Cardiac ventricle fibroblast (primary cell): Measurements from ENCODE around the gene LIM2. TPM values are rescaled to one million over a fixed set of nuclear protein-coding genes. Genes with fewer than 3 reads are reported as not detected.

Experiments used
- total RNA-seq: library from RNA; depleted of rRNA; stranded (reverse); fragments of >200 nt; gene quantifications from 2 replicates; pipeline ENCODE4 v1.2.3, GENCODE V29; 2015

The LIM2 gene
- not detected in 2 replicates for total RNA-seq

DNA sequence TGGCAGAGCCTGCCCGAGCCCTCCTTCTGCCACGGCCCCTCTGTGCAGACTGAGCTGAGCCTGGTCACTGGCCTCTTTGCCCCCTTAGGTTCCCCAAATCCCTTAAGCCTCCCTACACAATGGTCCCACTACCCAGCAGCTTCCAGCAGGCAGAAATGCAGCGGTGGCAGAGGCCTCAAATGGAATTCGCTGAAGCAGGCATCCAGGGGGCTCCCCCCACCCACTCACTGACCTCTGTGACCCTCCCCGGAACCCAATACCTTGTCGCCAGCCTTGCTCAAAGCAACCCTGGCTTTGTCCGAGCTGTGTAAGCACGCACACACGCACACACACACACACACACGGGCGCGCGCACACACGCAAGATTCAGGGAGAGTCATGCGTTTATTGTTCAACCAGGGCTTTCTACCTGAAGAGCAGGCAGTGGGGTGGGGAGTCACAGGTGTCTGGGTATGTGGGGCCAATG, at the start of gene LIM2:
LIM2 (minus strand) TSS at position 51 of the 466 bp plus-strand sequence. CDS start 531 bp downstream, outside the sequence.

DNA sequence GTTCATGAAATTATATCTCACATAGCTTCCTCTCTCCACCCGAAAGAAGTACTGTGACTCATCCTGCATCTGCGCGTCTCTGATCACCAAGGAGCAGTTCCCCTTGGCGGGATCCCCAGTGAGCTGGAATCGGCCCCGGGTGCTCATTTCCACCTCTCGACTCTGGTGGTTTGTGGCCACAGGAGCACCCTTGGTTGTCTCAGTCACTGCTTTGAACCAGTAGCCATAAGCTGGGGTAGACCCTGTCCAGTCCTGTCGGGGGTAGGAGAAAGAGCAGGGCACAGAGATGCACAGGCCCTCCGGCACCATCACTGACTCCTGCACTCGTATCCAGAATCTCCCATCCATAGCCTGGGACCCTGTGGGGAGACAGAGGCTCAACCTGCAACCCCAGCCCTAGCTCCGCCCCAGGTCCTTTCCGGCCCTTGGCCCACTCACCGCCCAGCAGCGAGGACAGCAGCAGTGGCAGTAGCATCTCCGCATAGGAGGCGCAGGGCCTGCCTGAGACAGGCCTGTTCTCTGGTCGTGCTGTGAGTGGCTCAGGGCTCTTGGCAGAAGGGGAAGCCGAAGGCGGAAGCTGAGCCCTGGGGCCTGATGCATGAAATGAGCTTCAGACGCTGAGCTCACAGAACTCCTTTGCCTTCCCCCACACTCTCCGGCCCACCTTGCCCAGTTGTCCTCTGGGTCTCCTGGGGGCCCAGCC, 29.5 kb upstream of the LIM2 start, which contains the start of gene SIGLEC10:
SIGLEC10 (minus strand) TSS at position 536 of the 703 bp plus-strand sequence; CDS start at position 475, 61 bp downstream.

DNA sequence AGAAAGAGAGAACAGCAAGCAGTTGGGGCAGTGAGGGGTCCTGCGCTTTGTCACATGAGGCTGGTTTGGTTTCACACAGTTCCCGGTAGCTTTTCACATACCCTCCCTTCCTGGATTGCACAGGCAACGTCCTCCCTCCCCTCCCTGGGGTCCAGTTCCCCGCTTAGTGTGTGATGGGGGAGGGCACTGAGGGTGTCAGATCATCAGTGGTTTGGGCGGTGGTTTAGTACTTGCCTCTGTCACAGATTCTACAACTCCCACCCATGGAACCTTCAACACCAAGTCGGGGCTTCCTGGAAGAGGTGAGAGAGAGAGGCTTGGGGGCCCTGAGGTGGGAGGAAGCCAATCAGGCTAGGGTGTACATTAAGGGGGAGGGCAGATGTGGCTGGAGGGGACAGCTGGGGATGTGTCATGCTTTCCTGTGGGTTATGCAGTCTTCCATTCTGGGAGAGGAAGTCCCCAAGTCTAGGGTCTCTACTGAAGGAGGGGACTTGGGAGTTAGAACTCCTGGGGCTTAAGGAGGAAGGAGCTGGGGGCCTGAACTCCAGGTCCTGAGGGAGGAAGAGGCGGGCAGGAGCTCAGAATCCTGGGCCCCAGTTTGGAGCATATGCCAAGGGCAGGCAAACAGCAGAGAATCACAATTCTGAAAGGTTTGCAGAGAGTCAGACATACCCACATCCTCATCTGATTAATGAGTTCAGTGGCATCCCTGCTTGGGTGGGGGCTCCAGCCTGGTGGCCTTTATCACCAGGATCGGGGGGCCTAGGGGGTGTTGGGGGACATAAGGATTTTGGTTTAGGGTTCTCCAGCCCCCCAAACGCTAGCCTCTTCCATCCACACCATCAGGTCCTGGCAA, 14.9 kb downstream of the LIM2 start, which contains the start of gene NKG7:
NKG7 (minus strand) TSS at position 6 of the 856 bp plus-strand sequence. CDS start 119 bp downstream, outside the sequence.

GRCh38 chr19:51368366-51369282, 19.1 kb downstream of the LIM2 start, which contains the start of gene CLDND2:
CLDND2 (minus strand) TSS chr19:51369003; CDS start chr19:51368577, 426 bp downstream.

GRCh38 chr19:51365965-51366388, 21.8 kb downstream of the LIM2 start, which contains the start of gene ETFB:
ETFB (minus strand) TSS chr19:51366388; CDS start chr19:51366326, 62 bp downstream.

DNA sequence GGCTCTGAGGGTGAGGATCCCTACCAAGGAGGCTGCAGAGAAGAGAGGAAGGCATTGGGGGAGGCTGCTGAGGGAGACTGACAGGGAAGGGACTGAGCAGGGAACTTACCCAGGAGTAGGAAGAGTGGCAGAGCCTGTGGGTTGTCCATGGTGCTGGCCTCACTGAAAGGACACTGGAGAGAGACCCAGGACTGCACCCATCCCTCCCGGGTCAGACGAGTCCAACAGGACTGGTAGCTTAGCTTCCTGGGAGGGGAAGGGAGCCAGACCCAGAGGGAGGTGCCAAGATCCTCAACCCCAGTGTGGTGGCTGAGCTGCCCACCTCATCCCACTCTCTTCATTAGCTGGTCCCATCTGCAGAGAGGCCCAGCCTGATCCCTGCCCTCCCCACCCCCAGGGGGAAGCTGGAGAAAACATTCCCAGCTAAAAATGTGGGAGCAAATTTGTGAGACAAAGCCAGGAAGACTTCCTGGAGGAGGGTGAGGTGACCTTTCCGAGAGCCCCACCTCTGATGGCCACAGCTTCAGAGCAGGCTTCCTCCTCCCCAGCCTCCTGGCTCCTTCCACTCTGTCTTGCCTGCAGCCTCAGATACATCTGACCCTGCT, 45.7 kb downstream of the LIM2 start, which contains the start of gene VSIG10L:
VSIG10L (minus strand) TSS at position 164 of the 605 bp plus-strand sequence; CDS start at position 149, 15 bp downstream.

Other genes starting within 250 kb of the LIM2 start
- gene SIGLEC7, start 245.7 kb downstream of the LIM2 start, total RNA-seq, result not detected in 2 replicates
- not detected in 2 replicates for gene CD33, start 162.9 kb downstream of the LIM2 start, total RNA-seq
- gene SIGLECL1, start 136.9 kb downstream of the LIM2 start, total RNA-seq, result not detected in 2 replicates
- gene IGLON5, start 76.3 kb downstream of the LIM2 start, total RNA-seq, result 0.44 and 0.62 TPM in 2 replicates
- gene VSIG10L, start 45.8 kb downstream of the LIM2 start, total RNA-seq, result 0.31 and 0.98 TPM in 2 replicates
- gene ETFB, start 21.6 kb downstream of the LIM2 start, total RNA-seq, result 183 and 207 TPM in 2 replicates
- gene CLDND2, start 19.0 kb downstream of the LIM2 start, total RNA-seq, result not detected in 2 replicates
- gene NKG7, start 15.3 kb downstream of the LIM2 start, total RNA-seq, result not detected in 2 replicates
- 0.20 TPM in 1 of 2 replicates, not detected in the other for gene C19orf84, start 2.6 kb upstream of the LIM2 start, total RNA-seq
- not detected in 2 replicates for gene SIGLEC10, start 29.7 kb upstream of the LIM2 start, total RNA-seq
- not detected in 2 replicates for gene SIGLEC8, start 70.5 kb upstream of the LIM2 start, total RNA-seq
- not detected in 2 replicates for gene CEACAM18, start 90.6 kb upstream of the LIM2 start, total RNA-seq
- gene SIGLEC12, start 113.8 kb upstream of the LIM2 start, total RNA-seq, result not detected in 2 replicates
- gene SIGLEC6, start 143.7 kb upstream of the LIM2 start, total RNA-seq, result not detected in 2 replicates
- 4.3 and 6.6 TPM in 2 replicates for gene ZNF175, start 183.3 kb upstream of the LIM2 start, total RNA-seq
- not detected in 2 replicates for gene SIGLEC5, start 242.4 kb upstream of the LIM2 start, total RNA-seq